HCEC 1CT (cell line): Measurements from ENCODE around the gene STAT3.
"Not testable (repeated sequence)": the region's sequence is repeated elsewhere in the genome, so short reads cannot be mapped to it uniquely, and the experiment has no call there.

Source experiments
- DNase-seq: peaks from one replicate; pipeline ENCODE4 v3.0.0-alpha.2; 2017

STAT3 gene

DNA sequence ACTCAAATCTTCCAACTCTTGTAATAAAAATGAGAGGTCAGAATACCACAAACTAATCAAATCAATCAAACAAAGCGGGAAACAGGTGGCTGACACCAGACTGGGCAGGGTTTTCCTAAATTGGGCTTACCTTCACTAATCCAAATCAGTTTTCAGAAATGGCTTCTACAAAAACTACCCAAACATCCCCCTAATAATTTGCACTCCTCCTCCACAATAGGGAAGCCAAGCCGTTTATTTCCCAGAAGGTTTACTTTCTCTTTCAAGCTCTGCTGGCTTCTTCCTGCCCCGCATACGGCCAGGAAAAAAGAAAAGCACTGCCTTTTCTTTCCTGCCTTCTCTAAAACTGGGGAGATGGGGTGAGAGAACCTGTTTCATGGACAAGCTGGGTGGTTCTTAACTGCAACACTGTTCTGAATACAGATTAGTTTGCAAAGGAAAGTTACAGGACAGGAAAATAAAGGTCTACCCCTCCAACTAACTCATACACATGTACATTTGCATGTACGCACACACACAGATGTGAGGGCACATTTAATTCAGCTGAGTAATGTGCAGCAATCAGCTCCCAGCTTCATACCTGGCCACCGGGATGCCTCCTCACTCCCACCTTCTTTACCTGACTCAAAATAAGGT is 9.2 kb downstream of the STAT3 start:
- DNase-seq: no peak

DNA sequence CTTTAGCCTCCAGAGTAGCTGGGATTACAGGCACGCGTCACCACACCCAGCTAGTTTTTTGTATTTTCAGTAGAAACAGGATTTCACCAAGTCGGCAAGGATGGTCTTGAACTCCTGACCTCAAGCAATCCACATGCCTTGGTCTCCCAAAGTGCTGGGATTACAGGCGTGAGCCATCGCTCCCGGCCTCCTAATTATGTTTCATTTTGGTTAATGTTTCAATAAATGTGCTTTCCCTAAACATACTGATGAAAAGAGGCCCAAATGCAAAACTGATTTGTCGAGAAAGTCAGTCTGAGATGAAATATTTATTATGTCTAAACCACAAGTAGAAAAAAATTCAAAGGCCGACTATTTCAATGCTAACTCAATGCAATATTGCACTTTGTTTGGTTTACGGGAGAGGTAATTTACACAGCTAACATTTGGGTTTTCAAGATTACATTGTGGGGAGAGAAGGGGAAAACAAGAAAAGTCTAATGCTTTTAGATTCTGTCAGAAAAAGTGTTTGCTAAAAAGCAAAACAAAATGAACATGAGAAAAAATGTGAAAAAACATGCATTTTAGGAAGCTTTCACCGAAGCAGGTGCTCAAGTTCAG is 9.8 kb downstream of the STAT3 start:
- no peak for DNase-seq

DNA sequence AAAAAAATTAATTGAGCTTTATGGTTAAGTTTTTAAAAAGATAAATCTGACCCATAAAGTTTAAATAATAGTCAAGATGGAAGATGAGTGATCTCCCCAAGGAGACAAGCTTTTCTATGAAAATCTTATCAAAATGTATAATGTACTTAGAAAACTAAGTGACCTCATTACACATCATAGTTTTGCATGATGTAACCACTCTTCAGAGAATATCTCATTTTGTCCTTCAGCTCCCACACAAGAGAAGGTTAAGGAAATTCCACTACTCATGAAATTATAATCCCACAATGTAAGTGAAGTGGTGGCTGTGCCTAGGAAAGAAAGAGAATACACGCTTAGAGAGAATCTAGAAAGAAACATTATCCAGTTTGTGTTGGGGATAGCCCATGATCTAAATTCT is 14.3 kb downstream of the STAT3 start:
- no peak for DNase-seq

DNA sequence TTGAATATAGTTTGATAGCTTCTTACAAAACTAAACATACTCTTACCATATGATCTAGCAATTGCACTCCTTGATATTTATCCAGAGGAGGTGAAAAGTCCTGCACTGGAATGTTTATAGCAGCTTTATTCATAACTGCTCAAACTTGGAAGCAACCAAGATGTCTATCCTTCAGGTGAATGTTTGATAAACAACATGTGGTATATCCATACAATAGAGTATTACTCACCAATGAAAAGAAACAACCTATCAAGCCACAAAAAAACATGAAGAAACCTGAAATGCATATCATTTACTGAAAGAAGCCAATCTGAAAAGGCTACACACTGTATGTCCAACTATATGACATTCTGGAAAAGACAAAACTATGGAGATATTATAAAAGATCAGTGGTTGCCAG is 16.1 kb downstream of the STAT3 start:
- DNase-seq: no peak

DNA sequence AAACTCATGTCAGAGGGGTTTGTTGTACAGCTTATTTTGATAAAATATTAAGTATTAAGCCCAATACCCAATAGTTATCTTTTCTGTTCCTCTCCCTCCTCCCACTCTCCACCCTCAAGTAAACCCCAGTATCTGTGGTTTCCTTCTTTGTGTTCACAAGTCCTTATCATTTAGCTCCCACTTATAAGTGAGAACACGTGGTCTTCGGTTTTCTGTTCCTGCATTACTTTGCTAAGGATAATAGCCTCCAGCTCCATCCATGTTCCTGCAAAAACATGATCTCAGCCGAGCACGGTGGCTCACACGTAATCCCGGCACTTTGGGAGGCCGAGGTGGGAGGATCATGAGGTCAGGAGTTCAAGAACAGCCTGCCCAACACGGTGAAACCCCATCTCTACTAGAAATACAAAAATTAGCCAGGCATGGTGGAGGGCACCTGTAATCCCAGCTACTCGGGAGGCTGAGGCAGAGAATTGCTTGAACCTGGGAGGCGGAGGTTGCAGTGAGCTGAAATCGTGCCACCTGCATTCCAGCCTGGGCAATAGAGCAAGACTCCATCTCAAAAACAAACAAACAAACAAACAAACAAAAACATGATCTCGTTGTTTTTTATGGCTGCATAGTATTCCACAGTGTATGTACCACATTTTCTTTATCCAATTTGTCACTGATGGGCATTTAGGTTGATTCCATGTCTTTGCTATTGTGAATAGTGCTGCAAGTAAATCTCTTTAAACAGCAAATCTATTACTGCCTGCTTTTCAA is 19.3 kb downstream of the STAT3 start:
- not testable (repeated sequence) for DNase-seq

DNA sequence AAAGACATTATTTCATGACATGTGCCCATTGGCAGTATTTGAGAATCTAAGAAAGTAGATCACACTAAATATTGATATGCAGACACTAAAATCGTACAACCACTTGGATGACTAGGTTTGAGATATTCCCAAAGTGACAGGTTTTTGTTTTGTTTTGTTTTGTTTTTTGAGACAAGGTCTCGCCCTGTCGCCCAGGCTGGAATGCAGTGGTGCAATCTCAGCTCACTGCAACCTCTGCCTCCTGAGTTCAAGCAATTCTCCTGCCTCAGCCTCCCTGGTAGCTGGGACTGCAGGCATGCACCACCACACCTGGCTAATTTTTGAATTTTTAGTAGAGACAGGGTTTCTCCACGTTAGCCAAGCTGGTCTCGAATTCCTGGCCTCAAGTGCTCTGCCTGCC is 19.9 kb downstream of the STAT3 start:
- not testable (repeated sequence) for DNase-seq

DNA sequence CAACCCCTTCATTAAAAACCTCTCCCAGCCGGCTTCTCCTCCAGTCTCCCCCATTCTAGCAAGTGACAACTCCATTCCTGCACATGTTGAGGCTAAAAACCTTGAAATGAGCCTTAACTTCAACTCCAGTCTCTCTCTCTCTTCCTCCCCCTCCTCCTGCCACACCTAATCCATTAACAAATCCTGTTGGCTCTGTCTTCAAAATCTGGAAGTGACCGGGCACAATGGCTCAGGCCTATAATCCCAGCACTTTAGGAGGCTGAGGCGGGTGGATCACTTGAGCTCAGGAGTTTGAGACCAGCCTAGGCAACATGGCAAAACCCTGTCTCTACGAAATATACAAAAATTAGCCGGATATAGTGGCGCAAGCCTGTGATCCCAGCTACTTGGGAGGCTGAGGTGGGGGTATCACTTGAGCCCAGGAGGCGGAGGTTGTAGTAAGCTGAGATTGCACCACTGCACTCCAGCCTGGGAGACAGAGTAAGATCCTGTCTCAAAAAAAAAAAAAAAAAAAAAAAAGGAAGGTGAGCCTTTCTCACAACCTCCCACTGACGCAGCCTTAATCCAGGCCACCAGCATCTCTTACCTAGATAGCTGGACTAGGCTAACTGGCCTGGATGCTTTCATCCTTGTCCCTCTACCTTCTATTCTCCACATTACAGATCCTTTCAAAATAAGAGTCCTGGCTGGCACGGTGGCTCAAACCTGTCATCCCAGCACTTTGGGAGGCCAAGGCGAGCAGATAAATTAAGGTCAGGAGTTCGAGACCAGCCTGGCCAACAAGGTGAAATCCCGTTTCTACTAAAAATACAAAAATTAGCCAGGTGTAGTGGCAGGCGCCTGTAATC is 21.8 kb downstream of the STAT3 start:
- not testable (repeated sequence) for DNase-seq

DNA sequence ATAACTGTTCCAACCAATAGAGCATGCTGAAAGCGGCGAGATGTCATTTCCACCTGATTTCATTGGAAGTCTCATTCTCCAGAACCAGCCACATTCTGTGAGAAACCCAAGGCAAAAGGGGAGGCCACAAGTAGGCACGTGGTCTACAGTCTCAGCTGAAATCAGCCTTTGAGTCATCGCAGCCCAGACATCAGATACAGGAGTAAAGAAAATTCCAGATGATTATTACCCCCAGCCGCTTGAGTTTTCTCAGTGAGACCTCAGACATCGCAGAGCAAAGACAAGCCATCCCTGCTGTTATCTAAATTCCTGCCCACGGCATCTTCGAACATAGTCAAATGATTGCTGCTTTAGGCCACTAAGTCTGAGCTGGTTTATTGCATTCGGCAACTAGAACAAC is 23.1 kb downstream of the STAT3 start:
- peak; percentile 40 for DNase-seq

DNA sequence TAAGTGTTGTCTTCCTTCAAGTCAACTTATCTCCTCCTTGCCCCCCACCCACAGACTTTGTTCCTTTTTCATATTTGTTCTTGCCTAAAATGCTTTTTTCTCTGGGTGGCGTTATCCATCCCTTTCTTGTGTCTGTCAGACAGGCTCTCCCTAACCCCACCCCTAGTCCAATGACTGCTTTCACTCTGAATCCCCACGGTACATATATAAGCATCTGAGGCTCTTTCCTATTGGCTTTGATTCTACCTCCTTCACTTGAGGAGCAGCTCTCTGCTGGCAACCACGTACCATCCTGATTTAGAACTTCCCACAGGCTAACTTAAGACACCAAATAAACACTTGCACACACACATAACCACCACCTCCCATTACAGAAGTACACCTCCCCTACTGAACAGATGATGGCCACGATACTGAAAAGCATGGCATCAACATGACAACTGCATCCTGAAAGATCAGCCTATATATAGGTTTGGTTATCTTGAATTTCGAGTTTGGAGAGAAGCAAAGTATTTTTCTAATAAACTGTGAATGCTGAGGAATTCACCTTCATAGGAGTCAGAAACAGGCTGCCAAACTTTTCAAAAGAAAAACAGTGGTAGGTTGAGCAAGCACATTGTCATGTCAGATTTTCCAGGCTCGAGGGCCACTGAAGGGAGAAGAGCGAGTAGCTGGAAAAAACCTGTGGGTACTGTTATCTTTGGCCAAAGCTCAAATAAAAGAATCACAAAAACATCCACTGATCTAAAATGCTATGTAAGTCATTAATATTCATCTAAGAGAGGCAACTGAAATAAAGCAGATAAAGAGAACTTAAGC is 24.3 kb downstream of the STAT3 start:
- DNase-seq: no peak

DNA sequence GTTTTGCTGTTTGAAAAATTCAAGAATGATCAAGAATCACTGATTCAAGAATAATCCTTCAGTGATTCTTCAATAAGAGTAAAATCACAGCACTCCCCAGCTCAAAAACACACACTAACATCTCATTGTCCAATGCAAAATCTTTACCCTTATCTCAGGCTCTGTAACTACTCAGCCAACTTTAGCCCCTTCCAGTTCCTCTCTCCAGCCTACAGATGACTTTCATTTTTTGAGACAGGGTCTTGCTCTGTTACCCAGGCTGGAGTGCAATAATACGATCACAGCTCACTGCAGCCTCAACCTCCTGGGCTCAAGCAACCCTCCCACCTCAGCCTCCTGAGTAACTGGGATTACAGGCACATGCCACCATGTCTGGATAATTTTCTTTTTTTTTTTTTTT is 25.0 kb downstream of the STAT3 start:
- no peak for DNase-seq

DNA sequence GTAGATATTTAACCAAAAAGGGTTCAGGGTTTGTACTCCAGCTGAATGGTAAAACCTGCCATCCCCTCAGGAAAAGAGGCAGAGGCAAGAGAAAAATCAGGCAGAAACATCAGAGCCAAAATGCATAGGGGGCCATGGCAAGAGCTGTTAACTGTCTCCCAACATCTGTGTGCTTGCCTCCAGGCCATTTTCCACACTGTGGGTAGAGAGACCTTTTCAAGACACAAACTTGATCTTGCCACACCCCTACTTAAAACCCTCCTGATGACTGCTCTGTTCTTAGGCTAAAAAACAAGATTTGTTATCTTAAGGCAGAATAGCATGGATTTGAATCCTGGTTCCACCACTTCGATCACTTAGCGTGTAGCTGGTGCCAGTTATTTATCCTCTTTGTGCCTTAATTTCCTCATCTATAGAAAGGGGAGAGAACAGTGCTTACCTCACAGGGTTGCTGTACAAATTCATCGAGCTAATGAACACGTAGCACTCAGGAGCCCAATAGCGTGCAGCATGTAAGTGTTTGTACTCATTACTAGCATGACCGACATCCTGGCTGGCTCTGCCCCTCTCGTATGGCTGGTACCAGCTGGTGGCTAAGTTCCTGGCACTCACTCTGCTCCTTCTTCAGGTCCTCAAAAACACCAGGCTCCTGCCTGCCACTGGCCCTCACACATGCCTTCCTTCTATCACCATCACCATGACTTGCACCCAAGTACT is 25.8 kb downstream of the STAT3 start:
- DNase-seq: no peak

DNA sequence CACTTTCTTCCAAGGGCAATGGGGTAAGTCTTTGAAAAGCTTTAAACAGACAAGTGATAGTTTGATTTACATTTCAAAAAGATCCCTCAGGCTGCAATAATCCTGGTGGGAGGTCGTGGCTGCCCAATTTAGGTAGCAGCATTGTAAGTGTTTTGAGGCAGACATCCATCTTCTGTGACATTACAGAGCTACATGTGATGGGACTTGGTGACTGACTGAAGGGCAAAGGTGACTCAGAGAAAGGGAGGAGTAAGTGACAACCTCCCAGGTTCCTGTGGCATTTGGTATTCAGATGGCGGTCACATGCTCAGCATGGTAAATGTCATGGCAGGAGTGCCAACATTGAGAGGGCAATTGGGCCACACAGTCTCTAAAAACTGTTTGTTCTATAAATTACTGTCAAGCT is 26.5 kb downstream of the STAT3 start:
- no peak for DNase-seq

DNA sequence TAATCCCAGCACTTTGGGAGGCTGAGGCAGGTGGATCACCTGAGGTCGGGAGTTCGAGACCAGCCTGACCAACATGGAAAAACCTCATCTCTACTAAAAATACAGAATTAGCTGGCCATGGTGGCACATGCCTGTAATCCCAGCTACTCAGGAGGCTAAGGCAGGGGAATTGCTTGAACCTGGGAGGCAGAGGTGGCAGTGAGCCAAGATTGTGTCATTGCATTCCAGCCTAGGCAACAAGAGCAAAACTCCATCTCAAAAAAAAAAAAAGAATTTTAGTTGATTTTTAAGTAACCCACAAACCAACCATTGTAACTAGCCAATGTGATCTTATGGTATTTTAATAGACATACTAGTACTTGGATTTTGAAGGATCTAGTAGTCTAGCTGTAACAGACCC is 27.9 kb downstream of the STAT3 start:
- DNase-seq: not testable (repeated sequence)

DNA sequence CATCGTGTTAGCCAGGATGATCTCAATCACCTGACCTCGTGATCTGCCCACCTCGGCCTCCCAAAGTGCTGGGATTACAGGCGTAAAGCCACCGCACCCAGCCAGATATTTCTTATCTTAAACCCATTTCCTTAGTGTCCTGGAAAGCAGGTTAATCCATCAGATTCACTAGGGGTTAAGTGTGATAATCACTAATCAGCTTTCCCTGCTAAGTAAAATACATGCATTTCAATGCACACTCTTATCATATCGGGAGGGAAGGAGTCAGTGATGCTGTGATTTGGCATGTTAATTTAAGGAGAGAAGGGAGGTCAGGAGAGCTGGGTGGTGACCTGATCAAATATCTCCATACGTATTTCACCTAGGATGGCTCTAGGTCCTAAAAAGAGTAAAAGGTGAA is 29.1 kb downstream of the STAT3 start:
- no peak for DNase-seq

DNA sequence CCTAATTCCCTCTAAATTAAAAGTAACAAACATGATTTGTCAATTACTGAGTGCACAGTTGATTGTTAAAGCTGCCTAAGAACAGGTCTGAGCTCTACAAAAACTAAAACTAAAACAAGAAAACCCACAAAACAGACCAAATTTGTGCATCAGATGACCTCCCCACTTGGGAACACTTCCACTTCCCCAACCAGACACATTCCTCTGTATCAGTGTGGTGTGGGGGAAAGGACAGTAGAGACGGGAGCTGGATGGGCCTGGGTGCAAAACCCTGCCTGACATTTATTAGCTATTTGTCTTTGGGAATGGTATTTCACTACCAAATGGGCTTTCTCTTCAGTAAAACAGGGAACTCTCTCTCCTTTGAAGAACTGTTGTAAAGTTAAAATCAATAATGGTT is 29.8 kb downstream of the STAT3 start:
- no peak for DNase-seq

DNA sequence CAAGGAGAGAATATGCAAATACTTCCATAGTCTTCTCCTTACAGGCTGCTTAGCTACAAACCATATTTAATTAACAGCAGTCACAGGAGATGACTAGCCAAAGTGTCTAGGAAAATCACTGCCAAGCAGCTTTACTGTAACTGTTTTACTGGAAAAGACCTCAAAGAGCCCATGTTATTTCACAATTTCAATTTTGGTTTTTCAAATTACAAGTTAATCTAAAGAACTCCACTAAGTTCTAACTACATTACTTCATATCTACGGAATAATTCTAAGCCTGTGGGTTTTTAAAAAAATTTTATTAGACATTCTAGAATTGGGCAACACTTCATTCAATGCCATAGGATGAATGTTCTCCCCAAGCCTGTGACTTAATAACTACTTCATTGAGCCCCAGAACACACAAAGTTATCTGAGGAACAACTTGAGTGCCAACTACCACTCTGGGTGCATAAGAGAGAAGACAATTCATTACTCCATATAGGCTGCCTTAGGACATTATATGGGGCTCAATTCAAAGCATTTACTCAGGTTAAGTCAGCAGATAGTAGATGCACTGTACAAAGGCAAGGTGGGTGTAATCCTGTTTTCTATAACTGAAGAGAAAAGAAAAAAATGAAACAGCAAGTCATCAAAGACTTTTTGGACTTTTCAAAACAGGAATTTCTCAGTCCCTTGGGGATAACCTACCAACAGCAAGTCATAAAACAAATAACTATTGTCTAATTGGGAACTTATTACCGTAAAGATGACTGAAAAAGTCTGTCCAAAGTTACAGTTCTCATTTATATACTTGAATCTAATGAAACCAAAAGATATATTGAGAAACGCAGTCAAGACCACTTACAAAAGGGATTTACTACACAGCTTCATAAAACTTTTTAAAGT is 33.0 kb downstream of the STAT3 start:
- no peak for DNase-seq

DNA sequence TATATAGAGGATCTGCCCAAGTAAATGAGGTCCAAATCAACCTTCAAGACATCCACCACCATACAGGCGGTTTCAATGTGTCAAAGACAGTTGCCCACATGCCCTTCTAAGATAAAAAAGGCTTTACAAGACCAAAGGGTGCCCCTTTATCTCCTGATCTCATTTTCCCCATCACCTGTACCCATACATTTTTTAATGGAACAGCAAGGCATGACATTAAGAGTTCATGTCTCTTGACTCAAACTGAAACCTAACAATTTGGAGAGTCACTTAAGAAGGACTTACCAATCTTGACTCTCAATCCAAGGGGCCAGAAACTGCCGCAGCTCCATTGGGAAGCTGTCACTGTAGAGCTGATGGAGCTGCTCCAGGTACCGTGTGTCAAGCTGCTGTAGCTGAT is 40.1 kb downstream of the STAT3 start:
- DNase-seq: no peak

DNA sequence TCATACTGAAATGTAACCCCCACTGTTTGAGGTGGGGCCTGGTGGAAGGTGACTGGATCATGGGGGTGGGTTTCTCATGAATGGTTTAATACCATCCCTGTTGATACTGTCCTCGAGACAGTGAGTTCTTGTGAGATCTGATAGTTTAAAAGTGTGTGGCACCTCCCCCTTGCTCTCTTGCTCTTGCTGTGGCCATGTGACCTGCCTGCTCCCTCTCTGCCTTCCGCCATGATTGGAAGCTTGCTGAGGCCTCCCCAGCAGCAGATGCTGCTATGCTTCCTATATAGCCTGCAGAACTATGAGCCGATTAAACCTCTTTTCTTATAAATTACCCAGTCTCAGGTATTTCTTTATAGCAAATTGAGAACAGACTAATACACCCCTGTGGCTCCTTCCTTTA is 40.6 kb downstream of the STAT3 start:
- no peak for DNase-seq

DNA sequence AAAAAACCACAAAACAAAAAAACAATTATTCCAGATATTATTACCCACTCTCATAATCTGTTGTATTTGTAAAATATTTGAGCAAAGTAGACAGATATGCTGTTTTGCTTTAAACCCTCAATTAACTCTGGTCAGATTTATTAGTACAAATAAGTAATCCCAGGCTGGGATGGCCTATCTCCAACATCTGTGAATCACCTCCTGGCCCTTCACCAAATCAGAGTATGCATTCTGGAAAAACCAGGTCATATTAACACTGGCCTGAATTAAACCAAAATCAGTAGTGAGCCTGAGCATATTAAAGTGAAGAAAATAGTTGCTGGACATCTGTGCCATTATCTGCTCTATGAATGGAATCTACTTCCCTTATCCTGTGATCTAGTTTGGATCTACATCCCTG is 41.0 kb downstream of the STAT3 start:
- peak; percentile 80 for DNase-seq

DNA sequence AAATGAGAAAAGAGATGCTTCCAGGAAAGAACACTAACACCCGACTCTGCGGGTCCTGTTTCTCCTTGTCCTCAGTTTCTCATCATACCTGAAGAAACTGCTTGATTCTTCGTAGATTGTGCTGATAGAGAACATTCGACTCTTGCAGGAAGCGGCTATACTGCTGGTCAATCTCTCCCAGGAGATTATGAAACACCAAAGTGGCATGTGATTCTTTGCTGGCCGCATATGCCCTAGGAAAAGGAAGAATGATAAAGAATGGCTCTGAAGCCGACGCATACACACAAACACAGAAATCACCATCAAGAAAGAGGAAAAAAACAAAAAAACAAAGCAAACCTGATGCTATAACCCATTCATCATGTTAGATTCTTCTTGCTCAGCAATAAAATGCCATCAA is 41.8 kb downstream of the STAT3 start:
- no peak for DNase-seq
